OCI-LY3 (cell line): ENCODE measurements around the gene RRAGD.

Source experiments
- CTCF ChIP-seq: fragments of 200-600, 300-600 bp; sonication (generic); IDR thresholded peaks from 2 replicates; pipeline ENCODE4 v1.5.1; 2014; ENCODE audit warnings: antibody characterized with exemption, low read length, low read depth
- EZH2phosphoT487 ChIP-seq: fragments of 200-600 bp; shearing (Covaris generic); IDR thresholded peaks from 2 replicates; pipeline ENCODE4 v1.6.1; 2018; ENCODE audit warnings: antibody characterized with exemption, mixed run types, low read depth

DNA sequence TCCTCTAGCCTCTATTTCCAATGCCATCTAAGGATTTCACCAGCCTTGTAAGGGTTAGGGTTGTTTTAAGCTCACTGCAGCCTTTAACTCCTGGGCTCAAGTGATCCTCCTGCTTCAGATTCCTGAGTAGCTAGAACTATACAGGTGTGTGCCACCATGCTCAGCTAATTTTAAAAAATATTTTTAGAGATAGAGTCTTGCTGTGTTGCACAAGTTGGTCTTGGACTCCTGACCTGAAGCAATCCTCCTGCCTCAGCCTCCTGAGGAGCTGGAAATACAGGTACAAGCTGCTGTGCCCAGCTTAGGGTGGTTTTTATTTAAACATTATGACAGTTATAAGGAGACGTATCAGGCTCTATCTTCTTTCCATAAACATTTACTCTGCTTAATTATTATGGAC is 47.4 kb upstream of the RRAGD start:
- no peak for TF ChIP-seq CTCF
- TF ChIP-seq EZH2phosphoT487 = no peak
